Astrocyte of the spinal cord (primary cell): Measurements from ENCODE around the gene PIK3C2G.
"Not testable (repeated sequence)": the region's sequence is repeated elsewhere in the genome, so short reads cannot be mapped to it uniquely, and the experiment has no call there.

Experiments used
- DNase-seq: peaks from one replicate; pipeline ENCODE4 v3.0.0; 2011; ENCODE audit warnings: low read depth, low spot score
- H3K4me3 ChIP-seq: 2 replicates; pipeline ENCODE4 v1.5.1; 2011; ENCODE audit warnings: low read depth, mild to moderate bottlenecking, low read length, moderate library complexity
- in situ Hi-C: cut with HindIII; loops from 2 replicates; pipeline ENCODE4 v1.10.0; 2017; ENCODE audit warnings: low sequenced_read_pairs
- TF ChIP-seq, protein P1 (sequence below): IDR thresholded peaks from 2 replicates; pipeline ENCODE4 v1.5.1; 2012; ENCODE audit warnings: low read depth, mild to moderate bottlenecking, low read length, inconsistent platforms

The PIK3C2G gene

DNA sequence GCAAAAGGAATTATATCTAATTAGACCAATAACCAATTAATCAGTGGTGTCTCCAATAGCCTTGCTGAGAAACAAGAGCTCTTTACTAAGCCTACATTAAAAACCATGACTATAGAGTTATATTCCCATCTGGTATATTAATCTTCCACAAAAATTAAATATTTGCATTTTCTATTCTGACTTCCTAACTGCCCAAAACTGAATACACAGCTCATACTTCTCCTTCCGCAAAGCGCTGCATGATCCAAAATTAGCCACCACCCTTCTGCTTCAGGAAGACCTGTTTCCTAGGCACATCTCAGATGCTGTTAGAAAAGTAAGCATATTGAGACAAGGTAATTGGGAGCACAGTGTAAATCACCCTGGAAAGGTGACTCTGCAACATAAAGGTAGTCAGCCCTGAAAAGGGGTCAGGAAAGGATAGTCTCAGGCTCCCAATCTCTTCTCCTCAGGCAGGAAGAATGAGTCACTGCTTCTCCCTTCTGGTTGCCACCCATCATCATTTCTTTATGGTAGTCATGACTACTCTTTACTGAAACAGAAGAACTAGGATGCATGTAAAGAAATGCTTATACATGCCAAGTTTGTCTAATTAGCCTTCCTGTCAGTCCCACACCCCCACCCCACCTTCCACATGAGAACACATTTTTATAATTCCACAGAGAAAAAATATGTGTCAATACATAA lies 422.2 kb downstream of the PIK3C2G start:
- peak; percentile 27 for DNase-seq
- in situ Hi-C loops: no loop called here
- TF ChIP-seq, protein P1, sequence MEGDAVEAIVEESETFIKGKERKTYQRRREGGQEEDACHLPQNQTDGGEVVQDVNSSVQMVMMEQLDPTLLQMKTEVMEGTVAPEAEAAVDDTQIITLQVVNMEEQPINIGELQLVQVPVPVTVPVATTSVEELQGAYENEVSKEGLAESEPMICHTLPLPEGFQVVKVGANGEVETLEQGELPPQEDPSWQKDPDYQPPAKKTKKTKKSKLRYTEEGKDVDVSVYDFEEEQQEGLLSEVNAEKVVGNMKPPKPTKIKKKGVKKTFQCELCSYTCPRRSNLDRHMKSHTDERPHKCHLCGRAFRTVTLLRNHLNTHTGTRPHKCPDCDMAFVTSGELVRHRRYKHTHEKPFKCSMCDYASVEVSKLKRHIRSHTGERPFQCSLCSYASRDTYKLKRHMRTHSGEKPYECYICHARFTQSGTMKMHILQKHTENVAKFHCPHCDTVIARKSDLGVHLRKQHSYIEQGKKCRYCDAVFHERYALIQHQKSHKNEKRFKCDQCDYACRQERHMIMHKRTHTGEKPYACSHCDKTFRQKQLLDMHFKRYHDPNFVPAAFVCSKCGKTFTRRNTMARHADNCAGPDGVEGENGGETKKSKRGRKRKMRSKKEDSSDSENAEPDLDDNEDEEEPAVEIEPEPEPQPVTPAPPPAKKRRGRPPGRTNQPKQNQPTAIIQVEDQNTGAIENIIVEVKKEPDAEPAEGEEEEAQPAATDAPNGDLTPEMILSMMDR: no peak
- no peak overlapping the region for H3K4me3 ChIP-seq

- TF ChIP-seq, protein P1: no peak
- no peak overlapping the region for H3K4me3 ChIP-seq
- in situ Hi-C loops: no loop called here
- no peak for DNase-seq
These were observed 423.1 kb downstream of the PIK3C2G start for GRCh38 chr12:18684430-18684829.

- no peak for DNase-seq
- TF ChIP-seq, protein P1: no peak
- no peak overlapping the region for H3K4me3 ChIP-seq
- in situ Hi-C loops: no loop called here
These were observed 428.5 kb downstream of the PIK3C2G start for GRCh38 chr12:18689771-18690170.

GRCh38 chr12:18690653-18691052 lies 429.3 kb downstream of the PIK3C2G start:
- TF ChIP-seq, protein P1: no peak
- DNase-seq: peak; percentile 62
- no peak overlapping the region for H3K4me3 ChIP-seq
- in situ Hi-C loops: no loop called here

GRCh38 chr12:18693986-18694385 lies 432.7 kb downstream of the PIK3C2G start:
- H3K4me3 ChIP-seq, DNase-seq, in situ Hi-C loops: not testable (repeated sequence)

DNA sequence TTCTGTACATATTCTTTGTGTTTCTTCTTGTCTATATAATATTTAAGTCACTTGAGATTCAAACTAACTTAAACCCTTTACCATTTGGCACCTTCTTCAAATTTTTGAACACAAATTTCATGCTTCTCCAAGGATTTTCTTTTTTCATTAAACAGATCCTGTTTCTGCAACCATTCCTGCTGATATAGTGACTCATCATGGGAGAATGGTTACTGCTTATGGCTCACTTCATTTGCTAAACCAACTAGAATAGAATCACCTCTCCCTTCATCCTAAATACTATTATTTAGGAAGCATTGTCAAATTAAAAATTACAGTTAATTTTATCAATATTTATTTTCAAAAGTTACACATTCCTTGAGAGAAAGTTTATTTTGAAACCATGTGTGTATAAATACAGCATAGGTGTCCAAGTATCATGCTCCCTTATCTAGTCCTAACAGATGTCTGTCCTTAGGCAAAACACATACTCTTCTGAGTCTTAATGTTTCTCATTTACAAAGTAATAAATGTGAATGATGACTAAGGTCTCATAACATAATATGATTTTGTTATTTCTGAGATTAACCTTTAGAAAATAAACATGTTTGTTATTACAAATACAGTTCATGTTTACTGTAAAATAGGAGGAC lies 435.8 kb downstream of the PIK3C2G start:
- no peak overlapping the region for H3K4me3 ChIP-seq
- peak; percentile 75 for DNase-seq
- in situ Hi-C loops: no loop called here

More for the DNA sequence above, 435.8 kb downstream of the PIK3C2G start:
- TF ChIP-seq, protein P1: no peak
